Stimulated activated CD8-positive, alpha-beta memory T cell treated with anti-CD3 and anti-CD28 coated beads, Interleukin-7, amount 100 ng/mL, for 24 hours (primary cell): Measurements from ENCODE around the gene ACAP3.

Source experiments
- DNase-seq: peaks from one replicate; pipeline ENCODE4 v3.0.0-alpha.2; 2020; ENCODE audit warnings: low read depth

ACAP3 gene

GRCh38 chr1:1314237-1314586 lies 6.5 kb upstream of the ACAP3 start:
- no peak for DNase-seq

- no peak for DNase-seq
Observed at GRCh38 chr1:1313500-1314236, 5.9 kb upstream of the ACAP3 start.

GRCh38 chr1:1312450-1313314 lies 5.0 kb upstream of the ACAP3 start:
- DNase-seq: no peak

- DNase-seq: no peak
Observed at GRCh38 chr1:1311107-1312104, 3.7 kb upstream of the ACAP3 start.

GRCh38 chr1:1310476-1311053 lies 2.8 kb upstream of the ACAP3 start:
- no peak for DNase-seq

- no peak for DNase-seq
Observed at GRCh38 chr1:1310109-1310385, 2.3 kb upstream of the ACAP3 start.

- no peak for DNase-seq
Observed at GRCh38 chr1:1309251-1310108, 1.8 kb upstream of the ACAP3 start.

GRCh38 chr1:1308756-1309250 lies 1.1 kb upstream of the ACAP3 start:
- DNase-seq: no peak

- DNase-seq: no peak
Observed at GRCh38 chr1:1307261-1307922, 338 bp downstream of the ACAP3 start.

- DNase-seq: no peak
Observed at GRCh38 chr1:1306661-1307260, 969 bp downstream of the ACAP3 start.

GRCh38 chr1:1306070-1306660 lies 1.6 kb downstream of the ACAP3 start:
- no peak for DNase-seq

- peak; percentile 61 for DNase-seq
Observed at GRCh38 chr1:1305300-1306069, 2.2 kb downstream of the ACAP3 start.

- no peak for DNase-seq
Observed at GRCh38 chr1:1304331-1305299, 3.1 kb downstream of the ACAP3 start.

GRCh38 chr1:1303736-1304135 lies 4.0 kb downstream of the ACAP3 start:
- DNase-seq: no peak

- no peak for DNase-seq
Observed at GRCh38 chr1:1302951-1303509, 4.7 kb downstream of the ACAP3 start.

- DNase-seq: no peak
Observed at GRCh38 chr1:1302006-1302430, 5.7 kb downstream of the ACAP3 start.

- no peak for DNase-seq
Observed at GRCh38 chr1:1300352-1300739, 7.4 kb downstream of the ACAP3 start.
